ENCODE results near the gene EMILIN2. TPM values are rescaled to one million over a fixed set of nuclear protein-coding genes. Genes with fewer than 3 reads are reported as not detected.

The EMILIN2 gene
- total and polyA plus RNA-seq, 8 donors: 2.0 to 120 (median 5.7) TPM

DNA sequence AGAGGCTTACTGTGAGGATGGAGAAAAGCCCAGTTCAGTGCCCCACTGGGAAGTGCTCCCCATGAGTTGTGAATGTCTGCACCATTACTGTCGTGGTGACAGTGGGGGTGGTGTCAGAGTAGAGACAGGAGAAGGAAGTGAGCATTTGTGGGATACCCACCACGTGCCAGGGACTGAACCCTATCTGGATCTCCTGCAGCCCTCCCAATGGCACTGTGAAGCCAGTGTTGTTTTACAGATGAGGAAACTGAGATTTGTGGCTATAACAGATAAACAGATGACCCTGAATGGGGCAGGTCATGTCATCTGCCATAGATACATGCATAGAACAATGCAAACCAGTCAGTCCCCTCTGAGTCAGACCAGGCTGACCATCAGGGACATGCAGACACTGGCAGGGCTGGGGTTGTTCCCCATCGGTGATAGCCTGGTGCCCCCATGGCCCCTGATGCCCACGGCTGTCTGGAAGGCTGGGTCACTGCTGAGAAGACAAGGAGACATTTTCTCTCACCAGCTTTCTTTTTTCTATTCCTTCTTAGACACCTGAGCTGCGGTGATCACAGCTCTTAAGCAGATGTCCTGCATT, 60.8 kb downstream of the EMILIN2 start:
- no peak for DNase-seq
- 66 to 86% (median 76%) methylated on average over 5 of the region's 5 CpGs for WGBS, 5 donors
- peaks cover 14 to 40% (median 28%) of the 10 kb centered on the region in 4 donors for H3K4me1 ChIP-seq
- peaks cover 3 to 43% (median 38%) of the 10 kb centered on the region in 4 donors for H3K36me3 ChIP-seq
- intact Hi-C loops (cut with DNase I; ENCODE audit: low total_unique reads): no loop called here
- no peaks in the 10 kb centered on the region for H3K9me3 ChIP-seq
- TF ChIP-seq POLR2A (IDR thresholded peaks at IDR 0.05): no peak
- TF ChIP-seq POLR2AphosphoS5 (IDR thresholded peaks at IDR 0.05): no peak
- TF ChIP-seq, protein P1, sequence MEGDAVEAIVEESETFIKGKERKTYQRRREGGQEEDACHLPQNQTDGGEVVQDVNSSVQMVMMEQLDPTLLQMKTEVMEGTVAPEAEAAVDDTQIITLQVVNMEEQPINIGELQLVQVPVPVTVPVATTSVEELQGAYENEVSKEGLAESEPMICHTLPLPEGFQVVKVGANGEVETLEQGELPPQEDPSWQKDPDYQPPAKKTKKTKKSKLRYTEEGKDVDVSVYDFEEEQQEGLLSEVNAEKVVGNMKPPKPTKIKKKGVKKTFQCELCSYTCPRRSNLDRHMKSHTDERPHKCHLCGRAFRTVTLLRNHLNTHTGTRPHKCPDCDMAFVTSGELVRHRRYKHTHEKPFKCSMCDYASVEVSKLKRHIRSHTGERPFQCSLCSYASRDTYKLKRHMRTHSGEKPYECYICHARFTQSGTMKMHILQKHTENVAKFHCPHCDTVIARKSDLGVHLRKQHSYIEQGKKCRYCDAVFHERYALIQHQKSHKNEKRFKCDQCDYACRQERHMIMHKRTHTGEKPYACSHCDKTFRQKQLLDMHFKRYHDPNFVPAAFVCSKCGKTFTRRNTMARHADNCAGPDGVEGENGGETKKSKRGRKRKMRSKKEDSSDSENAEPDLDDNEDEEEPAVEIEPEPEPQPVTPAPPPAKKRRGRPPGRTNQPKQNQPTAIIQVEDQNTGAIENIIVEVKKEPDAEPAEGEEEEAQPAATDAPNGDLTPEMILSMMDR (IDR thresholded peaks at IDR 0.05): no peak
- TF ChIP-seq EP300 (IDR thresholded peaks at IDR 0.05): no peak
- H3K27me3 ChIP-seq: peaks cover 0 to 21% (median 0%) of the 10 kb centered on the region in 3 donors
- H3K27ac ChIP-seq: peak overlapping the region in 2 of 5 donors; percentile 74 to 78
- peak overlapping the region; percentile 58 to 66 (median 64) for H3K4me3 ChIP-seq

DNA sequence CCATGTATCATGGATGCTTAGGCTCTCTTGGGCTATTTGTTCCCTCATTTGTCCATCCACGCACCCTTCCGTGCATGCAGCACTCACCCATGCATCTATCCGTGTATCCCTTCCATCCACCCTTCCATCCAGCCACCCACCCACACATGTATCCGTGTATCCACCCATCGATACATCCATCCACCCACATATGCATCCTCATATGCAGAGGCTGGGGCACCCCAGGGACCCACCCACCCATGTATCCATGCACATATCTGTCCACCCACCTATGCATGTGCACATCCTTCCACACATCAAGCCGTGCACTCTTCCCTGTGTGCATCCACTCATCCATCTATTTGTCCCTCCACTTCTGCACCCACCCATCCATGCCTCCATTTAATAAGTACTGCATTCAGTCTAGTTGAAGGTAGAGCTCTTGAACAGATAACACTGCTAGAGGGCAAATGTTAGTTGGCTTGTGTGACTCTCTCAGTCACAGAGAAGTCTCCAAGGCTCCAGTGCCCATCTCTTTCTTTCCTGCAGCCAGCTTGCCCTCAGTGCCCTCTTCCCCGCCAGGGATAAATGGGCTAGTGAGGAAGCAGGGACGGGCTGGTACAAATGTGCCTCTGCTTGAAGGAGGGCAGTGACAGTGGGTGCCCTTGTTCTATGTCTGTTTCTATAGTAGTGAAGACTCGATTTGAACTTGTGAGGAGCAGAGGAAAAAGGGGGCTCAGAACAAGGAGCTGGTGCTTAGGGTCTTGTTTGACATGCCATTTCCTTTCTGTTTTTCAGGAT, 61.5 kb downstream of the EMILIN2 start:
- Histone ChIP-seq H3K4me3 (no peak overlapping the region), H3K27ac (no peak overlapping the region), H3K27me3 (peaks cover 0 to 21% (median 0%) of the 10 kb centered on the region in 3 donors), H3K36me3 (peaks cover 9 to 50% (median 45%) of the 10 kb centered on the region in 4 donors), H3K9me3 (no peaks in the 10 kb centered on the region), H3K4me1 (peaks cover 14 to 33% (median 23%) of the 10 kb centered on the region in 4 donors)
- no peak for DNase-seq
- TF ChIP-seq EP300 (IDR thresholded peaks at IDR 0.05) (no peak), POLR2AphosphoS5 (IDR thresholded peaks at IDR 0.05) (no peak), POLR2A (IDR thresholded peaks at IDR 0.05) (no peak)
- TF ChIP-seq, protein P1 (IDR thresholded peaks at IDR 0.05): no peak
- intact Hi-C loops (cut with DNase I; ENCODE audit: low total_unique reads): no loop called here
- 88 to 94% (median 91%) methylated on average over 9 of the region's 9 CpGs for WGBS, 5 donors

- WGBS, 5 donors: 83 to 96% (median 88%) methylated on average over 2 of the region's 2 CpGs
- H3K9me3 ChIP-seq: no peaks in the 10 kb centered on the region
- TF ChIP-seq POLR2AphosphoS5 (IDR thresholded peaks at IDR 0.05): no peak
- DNase-seq: no peak
- no peak overlapping the region for H3K4me3 ChIP-seq
- intact Hi-C loops (cut with DNase I; ENCODE audit: low total_unique reads): no loop called here
- H3K36me3 ChIP-seq: peaks cover 9 to 56% (median 51%) of the 10 kb centered on the region in 4 donors
- peaks cover 14 to 32% (median 23%) of the 10 kb centered on the region in 4 donors for H3K4me1 ChIP-seq
- peaks cover 0 to 21% (median 0%) of the 10 kb centered on the region in 3 donors for H3K27me3 ChIP-seq
- H3K27ac ChIP-seq: no peak overlapping the region
Observed at GRCh38 chr18:2908946-2909335, 62.1 kb downstream of the EMILIN2 start.

GRCh38 chr18:2909431-2910140, 62.8 kb downstream of the EMILIN2 start:
- no peak overlapping the region for H3K27ac ChIP-seq
- peaks cover 9 to 62% (median 57%) of the 10 kb centered on the region in 4 donors for H3K36me3 ChIP-seq
- no peak for DNase-seq
- H3K9me3 ChIP-seq: no peaks in the 10 kb centered on the region
- intact Hi-C loops (cut with DNase I; ENCODE audit: low total_unique reads): no loop called here
- no peak overlapping the region for H3K4me3 ChIP-seq
- WGBS, 5 donors: 83 to 90% (median 87%) methylated on average over 21 to 22 of the region's 22 CpGs
- peaks cover 0 to 21% (median 0%) of the 10 kb centered on the region in 3 donors for H3K27me3 ChIP-seq
- H3K4me1 ChIP-seq: peaks cover 14 to 32% (median 23%) of the 10 kb centered on the region in 4 donors
- TF ChIP-seq POLR2AphosphoS5 (IDR thresholded peaks at IDR 0.05) (no peak), POLR2A (IDR thresholded peaks at IDR 0.05) (no peak), EP300 (IDR thresholded peaks at IDR 0.05) (no peak)

- no peak overlapping the region for H3K4me3 ChIP-seq
- intact Hi-C loops (cut with DNase I; ENCODE audit: low total_unique reads): no loop called here
- no peak overlapping the region for H3K27ac ChIP-seq
- H3K27me3 ChIP-seq: peaks cover 0 to 21% (median 0%) of the 10 kb centered on the region in 3 donors
- TF ChIP-seq POLR2A (IDR thresholded peaks at IDR 0.05) (no peak), EP300 (IDR thresholded peaks at IDR 0.05) (no peak)
- TF ChIP-seq, protein P1 (IDR thresholded peaks at IDR 0.05): no peak
- peaks cover 16 to 69% (median 64%) of the 10 kb centered on the region in 4 donors for H3K36me3 ChIP-seq
- no peaks in the 10 kb centered on the region for H3K9me3 ChIP-seq
- 83 to 97% (median 95%) methylated on average over 6 to 10 of the region's 10 CpGs for WGBS, 5 donors
- no peak for DNase-seq
- H3K4me1 ChIP-seq: peaks cover 14 to 32% (median 23%) of the 10 kb centered on the region in 4 donors
Observed at GRCh38 chr18:2910261-2910660, 63.5 kb downstream of the EMILIN2 start.
